Keratinocyte (primary cell): ENCODE results near the gene LDLRAD4. TPM values are rescaled to one million over a fixed set of nuclear protein-coding genes. Genes with fewer than 3 reads are reported as not detected.
"Not testable (repeated sequence)": the region's sequence is repeated elsewhere in the genome, so short reads cannot be mapped to it uniquely, and the experiment has no call there.

Experiments
- DNase-seq: peaks from one replicate; pipeline ENCODE4 v3.0.0-alpha.2; 2011; ENCODE audit warnings: low read depth, missing footprints, low spot score
- FAIRE-seq: peaks from 2 replicates; lab custom pipeline; 2011; peaks lifted over from hg19 to GRCh38; lab: Jason Lieb, UNC
- H2AFZ ChIP-seq: 2 replicates; pipeline ENCODE4 v1.6.0; 2012; ENCODE audit warnings: low read length, control low read depth, inconsistent platforms; ENCODE audit not compliant: control insufficient read depth
- H3K27ac ChIP-seq: 2 replicates; pipeline ENCODE4 v1.5.1; 2011; ENCODE audit warnings: low read length; ENCODE audit not compliant: control insufficient read depth, insufficient read depth
- H3K27me3 ChIP-seq: 3 replicates; pipeline ENCODE4 v1.6.0; 2011; ENCODE audit warnings: low read length; ENCODE audit not compliant: control insufficient read depth, insufficient read depth; ENCODE audit errors: extremely low read depth
- H3K36me3 ChIP-seq, 2 experiments: 2 replicates in 1 of 2; 3 replicates in 1 of 2; pipeline ENCODE4 v1.5.1; 2011; ENCODE audit warnings: low read length in 2 of 2, mild to moderate bottlenecking in 1 of 2; ENCODE audit not compliant: control insufficient read depth in 2 of 2, insufficient read depth in 2 of 2; ENCODE audit errors: extremely low read depth in 1 of 2
- H3K4me1 ChIP-seq: 3 replicates; pipeline ENCODE4 v1.5.1; 2011; ENCODE audit warnings: low read length; ENCODE audit not compliant: control insufficient read depth, insufficient read depth; ENCODE audit errors: extremely low read depth
- H3K4me2 ChIP-seq: 3 replicates; pipeline ENCODE4 v1.6.0; 2011; ENCODE audit warnings: low read depth, low read length; ENCODE audit not compliant: control insufficient read depth, insufficient read depth; ENCODE audit errors: extremely low read depth
- H3K4me3 ChIP-seq, 3 experiments: fragments of 200-600 bp in 1 of 3; sonication (generic) in 1 of 3; 2 replicates in 2 of 3; 3 replicates in 1 of 3; pipeline ENCODE4 v1.5.1; 2011 to 2016; ENCODE audit warnings: low read length in 3 of 3, mild to moderate bottlenecking in 3 of 3, control low read depth in 2 of 3, inconsistent platforms in 1 of 3, low read depth in 1 of 3, mixed read lengths in 1 of 3, mixed run types in 1 of 3, moderate library complexity in 1 of 3; ENCODE audit not compliant: control insufficient read depth in 2 of 3, insufficient read depth in 2 of 3; ENCODE audit errors: extremely low read depth in 1 of 3
- H3K79me2 ChIP-seq: 2 replicates; pipeline ENCODE4 v1.6.0; 2012; ENCODE audit warnings: low read length; ENCODE audit not compliant: control insufficient read depth, insufficient read depth
- H3K9ac ChIP-seq: 3 replicates; pipeline ENCODE4 v1.6.0; 2011; ENCODE audit warnings: low read length; ENCODE audit not compliant: control insufficient read depth, insufficient read depth; ENCODE audit errors: extremely low read depth
- H3K9me1 ChIP-seq: 3 replicates; pipeline ENCODE4 v1.6.0; 2011; ENCODE audit warnings: low read length; ENCODE audit not compliant: control insufficient read depth, insufficient read depth; ENCODE audit errors: extremely low read depth
- H3K9me3 ChIP-seq: 2 replicates; pipeline ENCODE4 v1.5.1; 2012; ENCODE audit warnings: low read depth, low read length; ENCODE audit not compliant: control insufficient read depth
- H4K20me1 ChIP-seq: 3 replicates; pipeline ENCODE4 v1.6.0; 2011; ENCODE audit warnings: low read length; ENCODE audit not compliant: control insufficient read depth, insufficient read depth; ENCODE audit errors: extremely low read depth
- EZH2 ChIP-seq: IDR thresholded peaks from one replicate; pipeline ENCODE4 v1.6.1; 2012; ENCODE audit warnings: inconsistent platforms, mild to moderate bottlenecking, low read length, moderate library complexity
- dilution Hi-C: fragments of 300-500 bp; cut with MboI; formaldehyde crosslinking; loops from one replicate; pipeline ENCODE4 v1.7.0; 2020; ENCODE audit warnings: low sequenced_read_pairs; ENCODE audit not compliant: extremely low pct_ligation_motif_present
- polyA plus RNA-seq, 5 experiments: library from polyadenylated mRNA; depleted of rRNA in 3 of 5; stranded (reverse) in 3 of 5; stranded (forward) in 1 of 5; unstranded in 1 of 5; fragments of >200 nt; gene quantifications; 1 replicate in 1 of 5; 2 replicates in 3 of 5; 3 replicates in 1 of 5; pipeline versions ENCODE4 v1.2.1 to v1.2.3, GENCODE V29; 2011 to 2012; ENCODE audit warnings: missing spikeins in 2 of 5, low read depth in 1 of 5, low replicate concordance in 1 of 5
- TF ChIP-seq, protein P1 (sequence below), 3 experiments: IDR thresholded peaks in 1 of 3; conservative IDR thresholded peaks in 1 of 3; optimal IDR thresholded peaks in 1 of 3; 2 replicates in 2 of 3; 3 replicates in 1 of 3; pipeline versions ENCODE3 to v1.5.1; 2011; ENCODE audit warnings: low read length in 3 of 3, mild to moderate bottlenecking in 3 of 3, moderate library complexity in 2 of 3, control low read depth in 1 of 3, inconsistent platforms in 1 of 3; ENCODE audit not compliant: insufficient read depth in 2 of 3; ENCODE audit errors: extremely low read depth in 1 of 3

Gene LDLRAD4
- polyA plus RNA-seq, 1 donor (not counting 4 experiments of a cell fraction or from before 2014, with no cell fraction given) = not detected

GRCh38 chr18:13339653-13340052 is 121.1 kb downstream of the LDLRAD4 start:
- Histone ChIP-seq H3K9me1 (no peaks in the 10 kb centered on the region), H3K9me3 (no peaks in the 10 kb centered on the region), H2AFZ (no peak overlapping the region), H3K4me3 (no peak overlapping the region), H3K4me1 (no peaks in the 10 kb centered on the region), H3K9ac (no peak overlapping the region), H3K27ac (no peak overlapping the region), H4K20me1 (no peaks in the 10 kb centered on the region), H3K79me2 (no peaks in the 10 kb centered on the region), H3K27me3 (no peaks in the 10 kb centered on the region), H3K36me3 (no peaks in the 10 kb centered on the region), H3K4me2 (no peak overlapping the region)
- FAIRE-seq = no peak
- dilution Hi-C loops = no loop called here
- TF ChIP-seq EZH2 = no peak
- TF ChIP-seq, protein P1, sequence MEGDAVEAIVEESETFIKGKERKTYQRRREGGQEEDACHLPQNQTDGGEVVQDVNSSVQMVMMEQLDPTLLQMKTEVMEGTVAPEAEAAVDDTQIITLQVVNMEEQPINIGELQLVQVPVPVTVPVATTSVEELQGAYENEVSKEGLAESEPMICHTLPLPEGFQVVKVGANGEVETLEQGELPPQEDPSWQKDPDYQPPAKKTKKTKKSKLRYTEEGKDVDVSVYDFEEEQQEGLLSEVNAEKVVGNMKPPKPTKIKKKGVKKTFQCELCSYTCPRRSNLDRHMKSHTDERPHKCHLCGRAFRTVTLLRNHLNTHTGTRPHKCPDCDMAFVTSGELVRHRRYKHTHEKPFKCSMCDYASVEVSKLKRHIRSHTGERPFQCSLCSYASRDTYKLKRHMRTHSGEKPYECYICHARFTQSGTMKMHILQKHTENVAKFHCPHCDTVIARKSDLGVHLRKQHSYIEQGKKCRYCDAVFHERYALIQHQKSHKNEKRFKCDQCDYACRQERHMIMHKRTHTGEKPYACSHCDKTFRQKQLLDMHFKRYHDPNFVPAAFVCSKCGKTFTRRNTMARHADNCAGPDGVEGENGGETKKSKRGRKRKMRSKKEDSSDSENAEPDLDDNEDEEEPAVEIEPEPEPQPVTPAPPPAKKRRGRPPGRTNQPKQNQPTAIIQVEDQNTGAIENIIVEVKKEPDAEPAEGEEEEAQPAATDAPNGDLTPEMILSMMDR (optimal IDR thresholded peaks at IDR 0.05 in 1 of 3, IDR thresholded peaks at IDR 0.05 in 1 of 3, conservative IDR thresholded peaks at IDR 0.05 in 1 of 3; ENCODE audit: extremely low read depth in 1 of 3, insufficient read depth in 2 of 3, low read length in 3 of 3) = no peak
- no peak for DNase-seq

- H4K20me1 ChIP-seq, H3K9ac ChIP-seq, H3K9me3 ChIP-seq, H3K79me2 ChIP-seq, H3K27me3 ChIP-seq, H3K27ac ChIP-seq, dilution Hi-C loops, H3K9me1 ChIP-seq, H3K4me1 ChIP-seq, H2AFZ ChIP-seq, H3K4me3 ChIP-seq, FAIRE-seq, H3K36me3 ChIP-seq, DNase-seq, H3K4me2 ChIP-seq: not testable (repeated sequence)
Observed at GRCh38 chr18:13346449-13346848, 127.9 kb downstream of the LDLRAD4 start.

DNA sequence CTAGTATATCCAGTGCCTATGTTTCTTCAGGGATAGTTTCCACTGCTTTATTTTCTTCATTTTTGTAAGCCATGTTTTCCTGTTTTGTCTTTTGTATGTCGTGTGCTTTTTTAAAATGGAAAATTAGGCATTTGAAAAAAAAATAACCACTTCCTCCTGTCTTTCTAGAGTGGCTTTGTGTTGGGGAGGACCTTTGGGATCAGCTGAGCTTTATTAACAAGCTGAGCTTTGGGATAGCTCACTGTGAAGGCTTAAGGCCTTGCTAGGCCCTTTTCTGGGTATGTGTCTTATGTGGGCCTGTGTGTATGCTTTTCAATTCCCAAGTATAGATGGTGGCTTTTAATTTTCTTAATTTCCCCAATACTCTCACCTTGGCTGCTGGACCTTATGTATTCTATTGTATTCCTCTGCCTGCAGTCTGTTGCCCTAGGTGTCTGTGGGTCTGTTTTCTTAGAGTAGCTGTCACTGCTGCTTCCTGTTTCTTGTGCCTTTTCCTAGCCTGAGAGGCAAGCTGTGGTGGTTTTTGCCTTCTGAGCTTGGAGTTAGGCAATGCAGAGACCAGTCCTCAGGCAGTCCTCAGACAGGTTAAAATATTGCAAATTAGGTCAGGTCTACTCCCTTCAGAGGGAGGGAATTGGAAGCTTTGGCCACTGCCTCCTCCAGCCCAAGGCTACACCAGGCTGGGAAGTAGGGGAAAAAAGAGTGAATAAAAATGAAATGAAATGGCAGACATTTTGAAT is 134.7 kb downstream of the LDLRAD4 start:
- no peak for FAIRE-seq
- Histone ChIP-seq H3K9me1 (no peaks in the 10 kb centered on the region), H3K27me3 (no peaks in the 10 kb centered on the region), H3K4me1 (no peaks in the 10 kb centered on the region), H3K9me3 (no peaks in the 10 kb centered on the region), H3K36me3 (no peaks in the 10 kb centered on the region), H3K9ac (no peak overlapping the region), H3K4me2 (no peak overlapping the region), H3K4me3 (no peak overlapping the region), H3K79me2 (no peaks in the 10 kb centered on the region), H4K20me1 (no peaks in the 10 kb centered on the region), H3K27ac (no peak overlapping the region), H2AFZ (no peak overlapping the region)
- TF ChIP-seq EZH2 = no peak
- TF ChIP-seq, protein P1 (optimal IDR thresholded peaks at IDR 0.05 in 1 of 3, IDR thresholded peaks at IDR 0.05 in 1 of 3, conservative IDR thresholded peaks at IDR 0.05 in 1 of 3; ENCODE audit: extremely low read depth in 1 of 3, insufficient read depth in 2 of 3, low read length in 3 of 3) = no peak
- no peak for DNase-seq
- dilution Hi-C loops = no loop called here
